ENCODE results near the gene NCOR2. TPM values are rescaled to one million over a fixed set of nuclear protein-coding genes. Genes with fewer than 3 reads are reported as not detected.

Gene NCOR2
- total RNA-seq, 1 donor from 2014 or later = 248 TPM

GRCh38 chr12:124560146-124560890, 7.1 kb downstream of the NCOR2 start:
- DNase-seq (ENCODE audit: low spot score) = no peak

GRCh38 chr12:124559182-124560017, 8.0 kb downstream of the NCOR2 start:
- no peak for DNase-seq (ENCODE audit: low spot score)

GRCh38 chr12:124558313-124558712, 9.1 kb downstream of the NCOR2 start:
- no peak for DNase-seq (ENCODE audit: low spot score)

GRCh38 chr12:124557518-124558223, 9.7 kb downstream of the NCOR2 start:
- no peak for DNase-seq (ENCODE audit: low spot score)

DNA sequence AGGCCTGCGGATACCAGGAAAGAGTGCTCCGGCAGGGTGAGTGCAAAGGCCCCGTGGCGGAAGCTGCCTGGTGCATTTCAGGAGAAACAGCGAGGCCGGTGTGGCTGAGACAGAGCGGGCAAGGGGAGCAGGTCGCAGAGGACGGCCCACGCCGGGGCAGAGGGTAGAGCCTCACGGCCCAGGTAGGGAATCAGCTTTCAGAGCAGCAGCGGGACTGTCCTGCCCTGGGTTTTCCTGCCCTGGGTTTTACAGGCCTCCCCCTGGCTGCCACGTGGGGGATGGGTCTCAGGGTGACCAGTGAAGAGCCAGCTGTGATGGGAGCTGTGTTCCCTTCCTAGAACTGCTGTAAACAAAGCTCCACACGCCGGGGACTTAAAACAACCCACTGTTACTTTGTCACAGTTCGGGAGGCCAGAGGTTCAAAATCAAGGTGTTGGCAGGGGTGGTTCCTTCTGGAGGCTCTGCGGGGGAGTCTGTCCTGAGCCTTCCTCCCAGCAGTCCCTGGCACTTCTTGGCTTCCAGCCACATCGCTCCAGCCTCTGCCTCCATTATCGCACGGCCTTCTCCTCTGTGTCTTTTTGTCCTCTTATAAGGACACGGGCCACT, 10.4 kb downstream of the NCOR2 start:
- DNase-seq (ENCODE audit: low spot score) = no peak

DNA sequence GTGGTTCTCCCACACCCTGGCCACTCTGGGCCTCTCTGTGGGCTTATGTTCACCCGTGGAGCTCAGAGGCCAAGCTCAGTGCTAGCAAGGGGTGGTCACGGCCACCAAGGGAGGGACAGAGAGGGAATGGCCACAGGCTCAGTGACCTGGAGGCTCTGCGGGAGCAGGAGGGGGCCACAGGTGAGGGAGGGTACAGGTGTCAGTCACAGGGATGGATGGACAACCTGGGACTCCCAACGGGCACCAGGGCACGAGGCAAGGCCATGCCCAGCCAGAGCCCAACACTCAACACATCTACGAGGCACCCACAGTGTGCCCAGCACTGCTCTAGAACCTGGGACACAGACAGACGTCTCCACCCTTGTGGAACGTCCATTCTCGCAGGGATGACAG, 11.3 kb downstream of the NCOR2 start:
- DNase-seq (ENCODE audit: low spot score) = no peak

DNA sequence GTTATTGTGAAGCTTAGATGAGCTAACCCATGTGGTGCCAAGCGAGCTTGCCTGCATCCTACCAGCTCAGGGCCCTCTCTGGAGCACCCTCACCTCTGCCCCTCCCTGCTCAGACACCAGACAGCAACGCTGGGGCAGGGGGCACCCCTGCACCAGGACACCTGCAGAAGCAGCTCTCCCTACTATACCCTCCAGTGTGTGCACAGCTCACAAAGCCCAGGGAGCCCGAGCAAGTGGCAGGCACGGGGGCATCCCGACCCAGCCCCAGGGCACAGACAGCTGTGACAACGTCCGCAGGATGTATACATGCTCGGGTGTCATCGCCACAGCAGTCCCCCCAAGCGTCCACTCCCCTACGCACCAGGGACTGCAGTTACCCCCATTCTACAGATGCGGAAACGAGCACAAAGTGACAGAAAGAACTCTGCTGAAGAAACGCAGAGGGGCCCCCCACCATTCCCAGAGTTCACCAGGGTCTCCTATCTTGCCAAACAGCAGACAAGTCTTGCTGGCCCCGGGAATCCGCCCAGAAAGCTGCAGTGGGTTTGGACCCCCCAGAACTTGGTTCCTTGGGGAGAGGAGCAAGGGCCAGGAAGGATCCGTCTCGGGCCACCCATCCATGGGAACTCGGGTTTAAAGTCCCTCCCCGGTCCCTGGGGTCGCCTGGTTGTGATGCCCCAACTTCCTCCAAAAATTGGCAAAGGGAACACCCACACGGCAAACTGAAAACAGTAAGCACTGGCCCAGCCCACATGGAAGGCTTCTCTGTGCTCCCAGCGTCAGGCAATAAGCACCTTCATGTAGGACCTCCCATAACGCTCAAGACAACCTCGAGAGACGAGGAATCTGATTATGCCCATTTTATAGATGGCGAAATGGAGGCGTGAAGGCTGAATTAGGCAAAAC, 12.0 kb downstream of the NCOR2 start:
- DNase-seq (ENCODE audit: low spot score) = no peak

GRCh38 chr12:124554429-124555029, 12.9 kb downstream of the NCOR2 start:
- DNase-seq (ENCODE audit: low spot score) = no peak

GRCh38 chr12:124553862-124554428, 13.5 kb downstream of the NCOR2 start:
- DNase-seq (ENCODE audit: low spot score) = no peak

GRCh38 chr12:124551268-124552144, 15.9 kb downstream of the NCOR2 start:
- no peak for DNase-seq (ENCODE audit: low spot score)

- no peak for DNase-seq (ENCODE audit: low spot score)
These were observed 17.0 kb downstream of the NCOR2 start for GRCh38 chr12:124550123-124551089.

- no peak for DNase-seq (ENCODE audit: low spot score)
These were observed 17.8 kb downstream of the NCOR2 start for GRCh38 chr12:124549629-124550028.

DNA sequence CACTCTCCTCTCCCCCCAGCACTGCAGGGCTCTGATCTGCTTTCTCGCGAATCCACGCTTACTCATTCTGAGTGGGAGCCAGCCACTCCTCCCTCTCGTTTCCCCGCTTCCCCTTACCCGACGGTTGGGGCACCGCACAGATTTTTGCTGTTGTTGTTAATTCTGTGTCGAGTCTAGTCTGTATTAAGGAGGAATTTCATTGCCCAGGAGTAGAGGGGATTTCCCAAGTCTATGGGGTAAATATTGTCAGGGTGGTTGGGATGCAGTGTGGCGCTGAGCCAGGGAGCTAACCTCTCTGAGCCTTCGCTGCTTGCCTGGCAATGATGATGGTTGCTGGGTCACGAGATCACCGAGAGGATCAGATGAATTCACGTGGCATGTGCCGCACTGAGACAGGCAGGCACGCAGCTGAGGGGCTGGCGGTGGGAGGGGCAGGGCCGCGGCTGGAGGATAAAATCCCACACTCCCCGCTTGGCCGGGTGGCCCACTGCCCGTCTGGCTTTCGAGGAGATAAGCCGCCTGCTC, 18.5 kb downstream of the NCOR2 start:
- no peak for DNase-seq (ENCODE audit: low spot score)

- DNase-seq (ENCODE audit: low spot score) = no peak
These were observed 19.8 kb downstream of the NCOR2 start for GRCh38 chr12:124547626-124548025.

- no peak for DNase-seq (ENCODE audit: low spot score)
These were observed 21.6 kb downstream of the NCOR2 start for GRCh38 chr12:124545508-124546418.

DNA sequence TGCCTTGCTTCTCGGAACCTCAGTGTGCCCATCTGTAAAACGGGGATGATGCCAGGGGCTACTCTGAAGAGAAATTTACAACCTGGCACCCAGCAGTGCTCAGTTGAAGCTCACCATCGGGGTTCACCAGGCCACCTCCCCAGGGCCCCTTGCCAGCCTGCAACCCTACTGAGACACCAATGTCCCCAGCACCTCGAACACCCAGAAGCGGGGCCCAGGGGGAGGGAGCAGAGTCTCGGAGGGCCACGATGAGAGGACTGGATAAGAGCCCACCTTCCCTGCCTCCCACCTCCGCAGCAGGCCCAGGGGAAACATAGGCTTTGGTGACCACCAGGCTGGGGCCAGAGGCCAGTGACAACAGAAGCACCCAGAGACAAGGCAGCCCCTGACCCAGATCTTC, 22.4 kb downstream of the NCOR2 start:
- DNase-seq (ENCODE audit: low spot score) = no peak

All from mesenteric fat pad (tissue), 1 donor.